OCI-LY3 (cell line): ENCODE results near the gene RGS9.
A peak's percentile ranks its signal among the peaks of the same experiment; 100 is the strongest.

Experiments used
- H2AFZ ChIP-seq: fragments of 200-600, 300-600 bp; shearing (Covaris generic); 2 replicates; pipeline ENCODE4 v1.6.0; 2014; ENCODE audit warnings: antibody characterized with exemption, low read depth, low read length
- H3K27ac ChIP-seq: fragments of 200-600, 300-600 bp; sonication (generic); 2 replicates; pipeline ENCODE4 v1.5.1; 2014; ENCODE audit warnings: mild to moderate bottlenecking, low read length, moderate library complexity, mixed read lengths
- H3K27me3 ChIP-seq: fragments of 200-600, 300-600 bp; sonication (generic); 2 replicates; pipeline ENCODE4 v1.6.1; 2014; ENCODE audit warnings: low read depth, low read length, mixed read lengths
- H3K36me3 ChIP-seq: fragments of 200-600, 300-600 bp; sonication (generic); replicated peaks from 2 replicates; pipeline ENCODE3; 2014; ENCODE audit warnings: low read depth, low read length, mixed read lengths
- H3K4me1 ChIP-seq: fragments of 300-600, 200-600 bp; sonication (generic); 2 replicates; pipeline ENCODE4 v1.6.1; 2014; ENCODE audit warnings: low read length, mixed read lengths
- H3K4me2 ChIP-seq: fragments of 200-600, 300-600 bp; sonication (generic); 2 replicates; pipeline ENCODE4 v1.6.1; 2014; ENCODE audit warnings: low read length, mixed read lengths
- H3K4me3 ChIP-seq: fragments of 300-600, 200-600 bp; sonication (generic); 2 replicates; pipeline ENCODE4 v1.5.1; 2014; ENCODE audit warnings: antibody characterized with exemption, mild to moderate bottlenecking, low read length, moderate library complexity
- H3K79me2 ChIP-seq: fragments of 300-600, 200-600 bp; shearing (Covaris generic); 2 replicates; pipeline ENCODE4 v1.6.1; 2014; ENCODE audit warnings: mild to moderate bottlenecking, low read length, mixed read lengths
- H3K9ac ChIP-seq: fragments of 300-600, 200-600 bp; shearing (Covaris generic); 2 replicates; pipeline ENCODE4 v1.6.0; 2014; ENCODE audit warnings: mild to moderate bottlenecking, low read length, moderate library complexity
- H3K9me3 ChIP-seq: fragments of 200-600, 300-600 bp; shearing (Covaris generic); 2 replicates; pipeline ENCODE4 v1.6.1; 2014; ENCODE audit warnings: low read length, mixed read lengths; ENCODE audit not compliant: insufficient read depth
- H4K20me1 ChIP-seq: fragments of 200-600, 300-600 bp; sonication (generic); 2 replicates; pipeline ENCODE4 v1.6.1; 2016; ENCODE audit warnings: low read length, mixed read lengths; ENCODE audit not compliant: insufficient read depth
- CTCF ChIP-seq: fragments of 200-600, 300-600 bp; sonication (generic); IDR thresholded peaks from 2 replicates; pipeline ENCODE4 v1.5.1; 2014; ENCODE audit warnings: antibody characterized with exemption, low read length, low read depth
- EZH2phosphoT487 ChIP-seq: fragments of 200-600 bp; shearing (Covaris generic); IDR thresholded peaks from 2 replicates; pipeline ENCODE4 v1.6.1; 2018; ENCODE audit warnings: antibody characterized with exemption, mixed run types, low read depth

Gene RGS9

GRCh38 chr17:65099941-65100315 is 37.2 kb upstream of the RGS9 start:
- Histone ChIP-seq H3K27ac (peak overlapping the region; percentile 92), H3K4me1 (peaks cover 14% of the 10 kb centered on the region), H3K36me3 (no peaks in the 10 kb centered on the region), H3K79me2 (no peaks in the 10 kb centered on the region), H3K9ac (peak overlapping the region; percentile 80), H3K4me3 (peak overlapping the region; percentile 80), H3K27me3 (peaks cover 8% of the 10 kb centered on the region; the same call in 1 of the 2 replicates), H3K9me3 (no peaks in the 10 kb centered on the region), H2AFZ (peak overlapping the region; percentile 85; the same call in 1 of the 2 replicates), H4K20me1 (no peaks in the 10 kb centered on the region), H3K4me2 (peak overlapping the region; percentile 82)
- TF ChIP-seq CTCF (no peak), EZH2phosphoT487 (no peak)

DNA sequence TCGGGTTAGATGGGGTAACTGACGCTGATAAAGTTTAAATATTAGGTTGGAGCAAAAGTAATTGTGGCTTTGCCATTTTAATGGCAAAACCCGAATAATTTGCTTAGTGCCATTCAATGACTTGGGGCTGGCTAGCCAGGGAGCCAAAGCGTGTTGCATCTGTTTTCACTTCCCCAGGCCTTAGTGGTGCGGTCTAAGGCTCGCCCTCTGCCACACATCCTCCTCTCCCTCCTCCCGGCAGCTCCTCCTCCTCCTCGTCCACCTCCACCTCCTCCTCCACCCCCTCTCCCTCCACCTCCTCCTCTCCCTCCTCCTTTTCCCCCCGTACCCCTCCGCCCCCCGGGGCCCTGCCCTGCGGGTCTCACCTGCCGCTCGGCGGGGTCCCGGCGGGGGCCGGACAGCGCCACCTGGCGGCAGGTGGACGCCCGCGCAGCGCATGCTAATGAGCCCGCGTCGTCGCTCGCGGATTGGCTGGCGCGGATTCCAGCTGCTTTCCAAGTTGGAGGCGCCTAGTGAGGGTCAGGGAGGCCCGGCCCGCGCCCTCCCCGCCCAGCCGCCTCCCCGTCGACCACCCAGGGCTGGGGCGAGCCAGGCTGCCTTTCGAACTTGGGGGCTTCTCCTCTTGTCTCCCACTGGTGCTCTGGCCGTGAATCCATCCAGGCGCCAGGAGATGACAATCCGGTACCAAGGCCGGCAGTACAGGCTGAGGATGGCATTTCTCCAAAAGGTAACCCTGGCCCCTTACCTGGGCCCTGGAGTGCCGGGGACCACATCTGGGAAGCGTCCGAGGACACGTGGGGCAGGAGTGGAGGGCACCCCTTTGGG is 36.6 kb upstream of the RGS9 start:
- H3K36me3 ChIP-seq = no peaks in the 10 kb centered on the region
- peak overlapping the region; percentile 82 for H3K4me2 ChIP-seq
- peak overlapping the region; percentile 80 for H3K9ac ChIP-seq
- no peak for TF ChIP-seq EZH2phosphoT487
- peak; percentile 80 for TF ChIP-seq CTCF
- no peaks in the 10 kb centered on the region for H3K79me2 ChIP-seq
- H3K27ac ChIP-seq = peak overlapping the region; percentile 92
- H3K27me3 ChIP-seq = peaks cover 8% of the 10 kb centered on the region; the same call in 1 of the 2 replicates
- H4K20me1 ChIP-seq = no peaks in the 10 kb centered on the region
- peaks cover 14% of the 10 kb centered on the region for H3K4me1 ChIP-seq
- no peaks in the 10 kb centered on the region for H3K9me3 ChIP-seq
- H2AFZ ChIP-seq = peak overlapping the region; percentile 85
- peak overlapping the region; percentile 80 for H3K4me3 ChIP-seq

GRCh38 chr17:65101371-65101770 is 35.8 kb upstream of the RGS9 start:
- Histone ChIP-seq H3K9ac (peak overlapping the region; percentile 80), H3K27ac (no peak overlapping the region), H3K9me3 (no peaks in the 10 kb centered on the region), H3K4me3 (peak overlapping the region; percentile 80), H4K20me1 (no peaks in the 10 kb centered on the region), H3K4me1 (peaks cover 14% of the 10 kb centered on the region), H3K4me2 (peak overlapping the region; percentile 82), H3K79me2 (no peaks in the 10 kb centered on the region), H3K27me3 (peaks cover 8% of the 10 kb centered on the region; the same call in 1 of the 2 replicates), H3K36me3 (no peaks in the 10 kb centered on the region), H2AFZ (peak overlapping the region; percentile 85; the same call in 1 of the 2 replicates)
- no peak for TF ChIP-seq EZH2phosphoT487
- no peak for TF ChIP-seq CTCF

- 0 out of 2 replicates have a peak, but pooled peaks cover 4% of the 10 kb centered on the region for H3K27me3 ChIP-seq
- H3K27ac ChIP-seq = no peak overlapping the region
- H3K79me2 ChIP-seq = no peaks in the 10 kb centered on the region
- H3K9ac ChIP-seq = no peak overlapping the region
- H4K20me1 ChIP-seq = no peaks in the 10 kb centered on the region
- H3K4me3 ChIP-seq = no peak overlapping the region
- no peak overlapping the region for H2AFZ ChIP-seq
- TF ChIP-seq EZH2phosphoT487 = no peak
- H3K9me3 ChIP-seq = no peaks in the 10 kb centered on the region
- peaks cover 14% of the 10 kb centered on the region for H3K4me1 ChIP-seq
- H3K4me2 ChIP-seq = no peak overlapping the region
- H3K36me3 ChIP-seq = no peaks in the 10 kb centered on the region
These were observed 34.9 kb upstream of the RGS9 start for GRCh38 chr17:65102235-65102634.
